GM19035 (cell line): ENCODE data around the gene CCDC74A.
"Not testable (repeated sequence)": the region's sequence is repeated elsewhere in the genome, so short reads cannot be mapped to it uniquely, and the experiment has no call there.

Experiments used
- ATAC-seq: cut with Tn5 transposase; IDR thresholded peaks from one replicate; pipeline ENCODE4 v1.9.1; 2021; ENCODE audit not compliant: unreplicated experiment

Gene CCDC74A

DNA sequence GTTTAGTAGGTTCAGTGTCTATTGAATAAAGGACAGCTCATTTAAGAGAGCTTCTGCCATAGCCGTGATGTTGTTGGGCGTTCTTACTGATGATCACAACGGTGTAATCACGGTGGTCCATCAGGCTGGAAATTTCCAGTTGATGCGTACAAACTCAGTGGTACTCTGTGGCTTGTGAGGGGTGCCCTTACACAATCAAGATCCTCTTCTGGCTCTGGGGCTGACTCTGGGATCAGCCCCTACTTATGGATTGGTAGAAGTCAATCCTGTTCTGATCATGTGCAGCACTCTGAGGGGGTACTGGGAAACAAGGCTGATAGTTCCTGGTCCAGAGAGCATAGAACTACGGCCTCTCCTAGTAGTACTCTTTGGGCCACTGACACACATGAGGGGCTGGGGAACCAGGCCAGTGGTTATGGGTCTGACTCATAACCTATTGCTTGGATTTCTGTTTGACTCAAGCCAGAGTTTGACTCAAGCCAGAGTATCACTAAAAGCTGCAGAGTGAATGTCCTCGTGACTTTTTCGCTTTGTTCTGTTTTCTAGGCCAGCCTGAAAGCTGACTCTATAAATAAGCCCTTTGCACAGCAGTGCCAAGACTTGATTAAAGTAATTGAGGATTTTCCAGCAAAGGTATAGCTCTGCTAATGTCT, 29.2 kb upstream of the CCDC74A start:
- ATAC-seq = peak; percentile 90

DNA sequence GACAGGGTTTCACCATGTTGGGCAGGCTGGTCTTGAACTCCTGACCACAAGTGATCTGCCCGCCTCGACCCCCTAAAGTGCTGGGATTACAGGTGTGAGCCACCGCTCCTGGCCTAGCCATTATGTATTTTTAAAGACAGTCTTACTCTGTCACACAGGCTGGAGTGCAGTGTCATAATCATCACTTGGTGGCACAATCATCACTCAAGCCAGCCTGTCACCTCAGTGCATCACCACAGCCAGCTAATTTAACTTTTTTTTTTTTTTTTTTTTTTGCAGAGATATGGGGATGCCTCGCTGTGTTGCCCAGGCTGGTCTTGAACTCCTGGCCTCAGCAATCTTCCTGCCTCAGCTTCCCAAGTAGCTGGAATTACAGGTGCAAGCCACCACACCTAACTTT, 24.1 kb upstream of the CCDC74A start:
- ATAC-seq = not testable (repeated sequence)

DNA sequence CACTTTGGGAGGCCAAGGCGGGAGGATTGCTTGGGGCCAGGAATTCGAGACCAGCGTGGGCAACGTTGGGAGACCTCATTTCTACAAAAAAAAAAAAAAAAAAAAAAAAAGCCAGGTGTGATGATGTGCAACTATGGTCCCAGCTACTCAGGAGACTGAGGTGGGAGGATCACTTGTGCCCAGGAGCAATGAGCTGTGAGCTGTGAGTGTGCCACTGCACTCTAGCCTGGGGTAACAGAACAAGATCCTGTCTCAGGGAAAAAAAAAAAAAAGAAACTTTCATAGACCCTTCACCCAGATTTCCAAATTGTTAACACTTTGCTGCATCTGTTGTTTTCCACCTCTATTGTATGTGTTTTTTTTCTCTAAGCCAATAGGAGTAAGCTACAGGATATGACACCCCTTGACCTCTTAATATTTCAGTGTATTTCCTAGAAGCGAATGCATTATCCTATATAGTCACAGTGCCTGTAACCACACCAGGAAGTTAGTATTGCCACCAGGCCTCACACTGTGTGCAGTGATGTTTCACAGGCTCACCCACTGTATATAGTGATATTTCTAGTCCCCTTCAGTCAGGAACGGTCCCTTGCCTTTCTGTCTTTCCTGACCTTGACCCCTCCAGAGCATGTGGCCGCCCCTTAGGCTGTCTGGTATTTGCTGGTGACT, 23.5 kb upstream of the CCDC74A start:
- not testable (repeated sequence) for ATAC-seq

DNA sequence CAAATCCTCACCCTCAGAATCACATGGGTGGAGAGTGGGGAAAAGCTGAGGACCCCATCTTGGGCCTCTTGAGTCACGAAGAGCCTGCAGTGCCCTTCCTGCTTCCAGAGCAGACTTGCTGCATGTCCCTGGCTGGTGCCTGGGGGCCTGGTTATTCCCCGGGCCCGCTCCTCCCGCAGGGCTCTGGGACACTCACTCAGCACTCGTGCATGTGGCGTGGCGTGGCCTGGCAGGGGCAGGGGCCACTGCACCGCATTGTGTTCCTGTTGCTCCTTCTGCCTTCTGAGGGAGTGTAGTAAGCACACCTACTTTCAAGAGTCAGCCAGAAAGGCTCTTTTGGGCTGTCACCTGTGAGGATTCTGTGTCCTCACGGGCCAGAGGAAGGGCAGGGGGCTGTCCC, 18.1 kb upstream of the CCDC74A start:
- ATAC-seq = no peak

DNA sequence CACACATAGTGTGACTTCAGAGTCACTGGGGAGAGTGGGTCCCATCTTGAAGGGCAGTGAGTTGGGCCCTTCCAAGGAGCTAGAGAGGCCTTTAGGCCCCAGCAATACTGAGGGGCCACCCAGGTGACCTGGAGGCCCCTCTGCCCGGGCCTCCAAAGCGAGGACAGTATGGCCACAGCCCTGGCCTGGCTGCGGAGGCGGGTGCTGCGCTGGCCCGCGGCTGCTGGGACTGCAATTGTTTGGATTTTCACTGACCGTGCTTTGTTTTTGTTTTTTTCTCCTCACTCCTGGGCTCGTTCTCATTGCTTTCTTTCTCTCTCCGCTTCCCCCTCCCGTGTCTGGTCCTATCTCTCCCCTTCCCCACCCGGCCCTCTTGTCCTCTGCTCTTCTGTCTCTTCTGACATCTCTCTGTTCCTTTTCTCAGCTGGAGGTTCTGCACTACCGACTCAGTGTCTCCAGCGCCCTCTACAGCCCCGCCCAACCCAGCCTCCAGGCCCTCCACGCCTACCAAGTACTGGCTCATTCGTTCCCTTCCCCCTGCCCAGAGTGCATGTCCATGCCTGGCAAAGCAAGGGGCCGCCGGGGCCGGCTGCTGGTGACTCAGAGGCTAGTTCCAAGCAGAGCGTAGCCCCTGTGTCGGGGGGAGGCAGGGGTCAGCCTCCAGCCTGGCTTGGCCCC, 16.3 kb upstream of the CCDC74A start:
- ATAC-seq = not testable (repeated sequence)

DNA sequence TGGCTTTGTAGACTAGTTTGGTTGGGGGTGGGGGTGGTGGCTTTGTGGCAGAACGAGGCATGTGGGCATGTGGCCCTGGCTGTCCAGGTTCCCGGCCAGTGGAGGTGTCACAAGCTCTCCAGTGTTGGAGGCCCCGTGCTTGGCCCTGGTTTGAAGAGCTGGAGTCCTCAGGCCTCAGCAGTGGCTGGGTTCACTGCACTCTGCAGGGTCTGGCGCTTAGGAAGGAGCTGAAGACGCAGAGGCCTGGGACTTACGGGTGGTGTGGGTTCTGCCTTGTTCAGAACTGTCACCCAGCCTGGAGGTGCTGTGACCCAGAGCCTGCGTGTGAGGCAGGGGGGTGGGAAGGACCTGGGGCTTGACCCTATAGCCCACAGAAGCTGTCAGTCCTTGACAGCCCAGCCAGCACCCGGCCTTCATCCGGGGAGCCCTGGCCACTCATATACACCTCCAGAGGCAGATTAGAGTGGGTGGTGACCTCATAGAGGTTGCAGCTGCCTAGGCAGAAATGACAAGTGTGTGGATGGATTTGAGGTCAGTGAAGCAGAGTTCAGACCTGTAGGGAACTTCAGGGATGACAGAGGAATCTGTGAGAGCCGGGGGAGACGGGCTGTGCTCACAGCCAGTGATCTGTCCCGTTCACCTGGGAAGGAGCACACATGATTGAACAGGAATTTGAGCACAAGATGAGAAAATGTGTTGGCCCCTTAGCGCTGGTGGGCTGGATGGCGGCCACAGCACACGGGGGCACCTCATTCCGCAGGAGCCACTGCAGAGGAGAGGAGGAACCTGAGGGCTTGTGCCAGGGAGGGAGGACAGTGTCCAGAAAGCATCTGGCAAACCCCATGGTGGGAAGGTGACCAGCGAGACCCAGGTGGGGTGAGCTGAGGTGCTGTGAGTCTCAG, 15.5 kb upstream of the CCDC74A start:
- ATAC-seq = not testable (repeated sequence)

DNA sequence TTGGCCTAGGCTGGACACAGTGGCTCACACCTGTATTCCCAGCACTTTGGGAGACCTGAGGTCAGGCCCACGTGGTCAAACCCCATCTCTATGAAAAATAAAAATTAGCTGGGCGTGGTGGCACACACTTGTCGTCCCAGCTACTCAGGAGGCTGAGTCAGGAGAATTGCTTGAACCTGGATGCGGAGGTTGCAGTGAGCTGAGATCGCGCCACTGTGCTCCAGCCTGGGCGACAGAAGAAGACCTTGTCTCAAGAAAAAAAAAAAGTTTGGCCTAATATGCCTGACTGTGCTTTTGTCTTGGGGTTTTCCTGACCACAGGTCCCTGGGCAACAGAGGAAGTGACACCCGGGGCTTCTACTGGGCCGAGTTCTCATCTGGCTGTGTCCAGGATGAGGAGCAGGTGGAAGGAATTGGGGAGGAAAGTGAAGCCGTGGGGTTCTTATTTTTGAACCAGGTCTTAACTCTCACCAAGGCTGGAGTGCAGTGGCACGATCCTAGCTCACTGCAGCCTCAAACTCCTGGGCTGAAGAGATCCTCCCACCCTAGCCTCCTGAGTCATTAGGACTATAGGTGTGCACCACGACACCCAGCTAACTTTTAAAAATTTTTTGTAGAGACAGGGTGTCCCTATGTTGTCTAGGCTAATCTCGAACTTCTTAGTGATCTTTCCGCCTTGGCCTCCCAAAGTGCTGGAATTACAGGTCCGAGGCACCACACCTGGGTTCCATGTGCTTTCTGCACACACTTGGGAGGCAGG, 13.1 kb upstream of the CCDC74A start:
- ATAC-seq = peak; percentile 68

DNA sequence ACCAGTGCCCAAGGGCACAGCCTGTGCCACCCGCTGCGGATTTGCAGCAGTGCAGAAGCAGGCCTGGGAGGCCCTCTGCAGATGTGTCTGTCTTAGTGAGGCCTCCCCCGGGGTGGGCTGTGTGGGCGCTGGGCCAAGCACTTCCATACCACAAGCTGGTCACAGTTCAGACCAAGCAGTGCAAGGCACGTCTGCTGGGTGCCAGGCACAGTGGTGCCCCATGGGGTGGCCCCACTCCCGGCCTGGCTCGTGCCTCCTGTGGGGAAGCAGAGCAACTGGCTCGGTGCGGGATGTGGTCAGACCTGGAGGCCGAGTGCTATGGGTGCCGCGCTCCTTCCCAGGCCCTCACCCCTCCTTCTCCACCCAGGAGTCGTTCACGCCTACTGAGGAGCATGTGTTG, 12.5 kb upstream of the CCDC74A start:
- not testable (repeated sequence) for ATAC-seq

DNA sequence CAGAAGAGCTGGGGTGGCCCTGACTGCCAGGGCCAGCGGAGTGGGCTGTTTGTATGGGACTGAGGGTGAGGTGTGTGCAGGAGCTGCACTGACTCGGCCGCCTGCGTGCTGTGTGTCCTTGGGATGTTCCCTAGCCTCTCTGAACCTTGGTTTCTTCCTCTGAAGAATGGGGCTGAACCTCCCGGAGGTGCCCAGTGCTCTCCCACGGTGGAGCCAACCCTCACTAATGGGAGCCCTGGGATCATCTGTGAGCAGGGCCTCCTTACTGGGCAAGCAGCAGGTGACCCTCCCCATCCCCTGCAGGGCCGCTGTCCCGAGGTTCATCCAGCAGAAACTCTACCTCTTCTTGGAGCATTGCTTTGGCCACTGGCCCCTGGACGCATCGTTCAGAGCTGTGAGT, 11.7 kb upstream of the CCDC74A start:
- no peak for ATAC-seq

DNA sequence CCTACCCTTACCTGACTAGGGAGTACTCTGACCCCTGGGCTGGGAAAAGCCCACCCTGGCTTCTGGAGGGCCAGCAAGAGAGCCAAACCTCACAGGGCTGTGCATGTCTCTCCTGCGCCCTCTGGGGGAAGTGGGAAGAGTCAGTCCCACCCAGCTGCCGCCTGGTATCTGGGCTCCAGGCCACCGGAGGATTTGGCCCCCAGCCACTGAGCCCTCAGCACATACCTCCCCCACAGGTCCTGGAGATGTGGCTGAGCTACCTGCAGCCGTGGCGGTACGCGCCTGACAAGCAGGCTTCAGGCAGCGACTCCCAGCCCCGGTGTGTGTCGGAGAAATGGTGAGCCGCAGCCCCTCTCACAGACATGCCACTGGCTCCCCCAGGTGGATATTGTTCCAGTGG, 11.1 kb upstream of the CCDC74A start:
- not testable (repeated sequence) for ATAC-seq

DNA sequence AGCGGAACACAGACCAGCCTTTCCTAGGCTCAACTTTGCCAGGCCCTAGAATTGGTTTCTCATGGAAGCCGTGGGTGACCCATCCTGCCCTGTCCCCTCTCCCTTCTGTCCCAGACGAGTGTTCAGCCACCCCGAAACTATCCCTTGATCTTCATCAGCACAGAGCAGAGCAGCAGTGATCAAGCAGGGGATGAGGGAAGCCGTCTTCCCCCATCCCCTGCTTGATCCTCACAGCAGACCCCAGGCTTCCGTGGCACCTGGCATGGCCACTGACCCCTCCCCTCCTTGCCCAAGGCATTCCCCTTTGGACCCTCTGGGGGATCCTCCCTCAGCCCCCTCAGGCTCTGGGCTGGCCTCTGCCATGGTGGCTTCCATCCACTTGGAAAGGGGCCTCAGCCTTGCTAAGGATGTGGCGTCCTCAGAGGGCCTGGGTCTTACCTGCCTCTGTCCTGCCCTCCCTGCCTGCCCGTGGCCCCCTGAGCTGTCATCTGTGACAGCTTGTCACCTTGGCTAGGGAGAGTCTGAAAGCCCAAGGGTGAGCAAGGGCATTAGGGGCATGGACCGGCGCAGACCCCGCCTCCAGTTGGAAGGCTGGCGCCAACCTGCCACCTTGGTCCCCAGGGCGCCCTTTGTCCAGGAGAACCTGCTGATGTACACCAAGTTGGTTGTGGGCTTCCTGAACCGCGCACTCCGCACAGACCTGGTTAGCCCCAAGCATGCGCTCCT, 10.4 kb upstream of the CCDC74A start:
- ATAC-seq = no peak

DNA sequence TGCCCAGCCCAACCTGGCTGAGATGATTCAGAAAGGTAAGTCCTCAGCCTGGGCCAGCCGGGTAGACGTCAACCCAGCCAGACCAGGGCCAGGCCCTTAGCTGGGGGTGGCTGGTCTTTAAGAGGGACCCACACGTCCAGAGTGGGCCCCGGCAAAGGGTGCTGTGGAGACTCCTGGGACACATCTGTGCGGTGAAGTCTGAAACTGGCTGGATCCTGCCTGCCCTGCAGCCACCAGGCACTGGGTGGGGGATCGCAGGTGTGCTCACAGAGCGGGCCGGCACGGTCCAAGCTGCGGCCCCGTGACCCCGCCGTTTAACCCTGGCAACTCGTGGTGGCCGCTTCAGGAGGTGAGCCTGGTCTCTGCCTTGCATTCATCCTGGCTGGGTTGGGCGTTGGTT, 9.8 kb upstream of the CCDC74A start:
- not testable (repeated sequence) for ATAC-seq

DNA sequence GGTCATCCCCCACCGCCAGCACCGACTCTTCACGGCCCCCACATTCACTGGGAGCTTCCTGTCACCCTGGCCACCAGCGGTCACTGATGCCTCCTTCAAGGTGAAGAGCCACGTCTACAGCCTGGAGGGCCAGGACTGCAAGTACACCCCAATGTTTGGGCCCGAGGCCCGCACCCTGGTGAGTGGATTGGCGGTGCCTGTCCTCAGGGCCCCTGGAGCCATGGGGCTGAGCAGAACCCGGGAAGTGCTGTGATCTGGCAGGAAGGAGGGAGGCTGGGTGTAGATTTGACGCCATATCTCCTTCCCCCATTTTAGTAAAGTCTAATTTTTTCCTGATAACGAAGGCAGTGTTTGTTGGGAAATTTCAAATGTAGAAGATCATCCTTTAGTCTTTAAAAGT, 9.2 kb upstream of the CCDC74A start:
- not testable (repeated sequence) for ATAC-seq

DNA sequence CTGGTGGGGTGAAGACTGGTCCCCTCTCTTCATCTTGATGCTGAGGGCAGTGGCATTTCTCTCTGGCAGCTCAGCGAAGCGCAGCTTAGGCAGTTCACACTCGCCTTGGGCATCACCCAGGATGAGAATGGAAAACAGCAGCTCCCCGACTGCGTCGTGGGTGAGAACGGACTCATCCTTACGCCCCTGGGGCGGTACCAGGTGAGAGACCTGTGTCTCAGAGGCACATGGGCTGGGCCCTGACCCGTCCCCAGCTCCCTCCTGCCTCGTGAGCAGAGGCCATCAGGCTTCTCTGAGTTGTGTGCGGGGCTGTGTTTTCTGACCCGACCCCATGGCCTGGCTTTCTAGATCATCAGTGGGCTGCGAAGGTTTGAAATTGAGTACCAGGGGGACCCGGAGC, 8.2 kb upstream of the CCDC74A start:
- ATAC-seq = no peak

DNA sequence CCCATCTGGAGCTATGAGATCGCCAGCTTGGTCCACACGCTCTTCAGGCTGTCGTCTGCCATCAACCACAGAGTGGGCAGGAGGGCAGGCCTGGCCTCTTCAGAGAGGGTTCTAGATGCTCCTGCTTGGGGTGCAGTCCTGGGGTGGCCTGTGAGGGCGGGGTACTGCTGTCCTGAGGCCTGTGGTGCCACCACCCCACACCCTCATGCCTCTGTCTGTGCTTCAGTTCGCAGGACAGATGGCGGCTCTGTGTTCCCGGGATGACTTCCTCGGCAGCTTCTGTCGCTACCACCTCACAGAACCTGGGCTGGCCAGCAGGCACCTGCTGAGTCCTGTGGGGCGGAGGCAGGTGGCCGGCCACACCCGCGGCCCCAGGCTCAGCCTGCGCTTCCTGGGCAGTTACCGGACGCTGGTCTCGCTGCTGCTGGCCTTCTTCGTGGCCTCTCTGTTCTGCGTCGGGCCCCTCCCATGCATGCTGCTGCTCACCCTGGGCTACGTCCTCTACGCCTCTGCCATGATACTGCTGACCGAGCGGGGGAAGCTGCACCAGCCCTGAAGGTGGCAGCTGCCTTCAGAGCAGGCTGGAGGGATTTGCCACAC, 7.7 kb upstream of the CCDC74A start:
- ATAC-seq = not testable (repeated sequence)

DNA sequence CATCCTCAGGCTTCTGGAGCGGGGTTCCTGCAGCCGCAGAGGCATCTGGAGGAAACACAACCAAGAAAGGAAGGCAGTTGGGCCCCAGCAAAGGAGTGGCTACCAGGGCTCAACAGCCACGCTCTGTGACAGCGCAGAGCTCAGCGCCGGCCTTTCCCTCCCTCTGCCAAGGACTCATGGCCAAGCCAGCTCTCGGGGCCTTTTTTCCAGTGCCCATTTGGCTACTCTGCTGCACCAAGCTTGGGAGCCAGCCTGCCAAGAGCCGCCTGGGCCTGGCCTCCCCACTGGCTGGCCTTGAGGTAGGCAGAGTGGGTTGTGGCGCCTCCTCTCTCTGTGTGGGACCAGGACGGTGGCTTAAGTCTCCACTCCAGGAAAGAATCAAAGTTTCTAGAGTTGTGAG, 7.2 kb upstream of the CCDC74A start:
- no peak for ATAC-seq

DNA sequence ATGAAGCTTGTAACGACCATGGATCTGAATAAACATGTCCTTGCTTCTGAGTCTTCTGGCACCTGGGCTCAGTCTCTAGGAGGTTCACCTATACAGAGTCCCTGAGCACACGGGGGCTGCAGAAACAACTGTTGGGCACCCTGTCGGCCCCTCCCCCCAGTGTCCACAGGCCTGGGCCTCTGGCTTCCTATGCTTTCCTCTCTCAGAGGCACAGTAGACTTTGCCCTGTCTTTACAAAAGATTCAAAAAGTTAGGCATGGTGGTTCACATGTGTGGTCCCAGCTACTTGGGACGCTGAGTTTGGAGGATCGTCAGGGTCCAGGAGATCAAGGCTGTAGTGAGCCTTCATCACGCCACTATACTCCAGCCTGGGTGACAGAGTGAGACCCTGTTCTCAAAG, 6.2 kb upstream of the CCDC74A start:
- not testable (repeated sequence) for ATAC-seq

DNA sequence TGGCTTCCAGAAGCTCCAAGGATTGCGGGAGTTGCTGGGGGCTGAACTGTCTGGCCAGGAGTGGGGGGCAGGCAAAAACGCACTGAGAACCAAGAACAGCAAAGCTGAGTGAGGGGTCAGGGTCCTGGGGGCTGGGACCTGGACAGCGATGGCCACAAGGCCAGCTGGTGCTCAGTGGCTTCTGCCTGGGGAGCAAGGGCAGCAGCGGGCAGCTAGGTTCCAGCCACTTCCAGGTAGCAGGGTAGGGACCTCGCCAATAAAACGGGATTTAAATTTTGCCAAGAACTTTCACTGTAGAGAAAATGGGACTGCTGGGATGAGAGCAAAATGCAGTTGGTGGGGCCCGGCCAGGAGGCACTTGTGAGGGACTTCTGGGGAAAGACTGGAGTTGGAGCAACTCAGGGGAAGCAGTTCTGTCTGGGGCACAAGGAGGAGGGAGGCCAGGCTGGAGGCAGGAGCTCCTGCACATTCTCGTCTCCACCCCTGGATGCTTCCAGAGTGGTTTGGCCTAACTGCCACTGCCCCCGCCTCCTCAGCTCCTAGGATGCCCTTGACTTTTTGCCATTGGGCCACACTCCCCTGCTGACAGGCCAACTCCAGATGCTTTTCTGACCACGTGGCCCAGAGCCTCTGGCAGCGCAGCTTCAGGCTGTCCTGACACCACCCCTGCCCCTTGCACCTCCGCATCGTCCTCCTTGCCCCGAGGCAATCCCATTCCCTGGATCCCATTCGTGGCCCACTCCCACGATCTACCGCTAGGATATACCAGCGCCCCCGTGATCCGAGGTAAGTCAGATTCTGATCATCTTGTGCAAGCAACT, 5.5 kb upstream of the CCDC74A start:
- no peak for ATAC-seq

DNA sequence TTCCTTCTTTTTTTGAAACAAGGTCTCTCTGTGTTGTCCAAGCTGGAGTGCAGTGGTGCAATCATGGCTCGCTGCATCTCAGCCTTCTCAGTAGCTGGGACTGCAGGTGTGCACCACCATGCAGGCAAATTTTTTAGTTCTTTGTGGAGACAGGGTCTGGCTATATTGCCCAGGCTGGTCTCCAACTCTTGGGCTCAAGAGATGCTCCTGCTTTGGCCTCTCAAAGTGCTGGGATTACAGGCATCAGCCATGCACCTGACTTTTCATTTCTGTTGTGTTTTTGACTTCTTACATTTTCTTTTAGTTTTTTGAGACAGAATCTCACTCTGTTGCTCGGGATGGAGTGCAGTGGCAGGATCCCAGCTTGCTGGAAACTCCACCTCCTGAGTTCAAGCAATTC, 2.4 kb upstream of the CCDC74A start:
- ATAC-seq = not testable (repeated sequence)
